Cardiac septum (tissue), 1 donor: ENCODE results near the gene LVRN. TPM values are rescaled to one million over a fixed set of nuclear protein-coding genes. Genes with fewer than 3 reads are reported as not detected.

Source experiments
- DNase-seq: peaks from one replicate; pipeline ENCODE4 v3.0.0-alpha.2; 2020; ENCODE audit warnings: low spot score
- intact Hi-C: fragments of 100-400 bp; cut with DNase I; formaldehyde crosslinking; loops from one replicate; pipeline ENCODE4 v1.14.0; 2022
- total RNA-seq: library from RNA; stranded (reverse); fragmentation: NEBNext Ultra II Directional; extraction: Animal tissue kit (Norgen Biotek cat#: 25700); gene quantifications from one replicate; pipeline ENCODE4 v1.2.1, GENCODE V29; 2021
- donor health status: DM: no; HTN: no; CAD: no.

LVRN gene
- total RNA-seq, 1 donor from 2014 or later = 0.27 TPM

DNA sequence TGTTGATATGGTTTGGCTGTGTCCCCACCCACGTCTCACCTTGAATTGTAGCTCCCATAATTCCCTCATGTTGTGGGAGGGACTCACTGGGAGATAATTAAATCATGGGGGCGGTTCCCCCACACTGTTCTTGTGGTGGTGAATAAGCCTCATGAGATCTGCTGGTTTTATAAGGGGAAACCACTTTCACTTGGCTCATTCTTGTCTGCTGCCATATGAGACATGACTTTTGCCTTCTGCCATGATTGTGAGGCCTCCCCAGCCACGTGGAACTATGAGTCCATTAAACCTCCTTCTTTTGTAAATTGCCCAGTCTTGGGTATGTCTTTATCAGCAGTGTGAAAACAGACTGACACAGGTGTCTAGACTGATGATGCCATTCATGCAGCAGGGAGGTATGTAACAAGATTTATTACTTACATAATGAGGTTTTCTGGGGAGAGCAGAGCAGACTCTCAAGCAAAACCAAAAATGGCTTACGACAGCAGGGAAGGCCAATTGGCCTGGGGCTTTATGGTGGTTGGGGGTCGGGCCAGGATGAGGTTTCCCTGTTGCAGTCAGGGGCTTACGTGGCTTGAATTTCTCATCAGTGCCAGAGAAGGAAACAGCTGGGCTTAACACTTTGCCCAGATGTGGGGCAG is 113.0 kb downstream of the LVRN start:
- intact Hi-C loops = no loop called here
- DNase-seq = no peak

DNA sequence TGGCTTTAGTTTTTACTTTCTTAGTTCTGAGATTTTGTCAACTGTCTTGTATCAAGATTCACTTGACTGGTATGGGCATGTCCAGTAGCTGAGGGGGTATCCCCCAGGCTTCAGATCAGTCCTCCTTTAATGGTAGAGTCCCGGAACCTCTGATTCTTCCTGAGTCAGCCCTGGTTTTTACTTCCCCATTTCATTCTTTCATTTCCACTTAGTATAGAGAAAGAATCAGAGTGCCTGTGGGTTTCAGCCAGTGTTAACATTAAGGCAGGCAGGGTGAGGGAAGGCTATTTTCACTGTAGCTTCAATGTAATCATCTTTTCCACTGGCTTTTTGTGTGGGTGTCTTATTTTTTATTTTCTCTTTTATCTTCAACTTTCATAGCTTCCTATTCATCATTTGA is 114.2 kb downstream of the LVRN start:
- intact Hi-C loops = no loop called here
- no peak for DNase-seq

Other genes starting within 250 kb of the LVRN start
- 3.6 TPM for gene CDO1, start 145.8 kb upstream of the LVRN start, total RNA-seq
- 22.5 TPM for gene ATG12, start 120.9 kb upstream of the LVRN start, total RNA-seq
- gene AP3S1, start 120.5 kb upstream of the LVRN start, total RNA-seq = 56.6 TPM
- not detected for gene ARL14EPL, start 70.0 kb downstream of the LVRN start, total RNA-seq
- 27.5 TPM for gene COMMD10, start 122.5 kb downstream of the LVRN start, total RNA-seq